SU-DHL-6 (cell line): ENCODE data around the gene ARHGEF38.

Experiments used
- H2AFZ ChIP-seq: fragments of 200-600 bp; sonication (generic); 2 replicates; pipeline ENCODE4 v1.6.1; 2014; ENCODE audit warnings: low read depth, mild to moderate bottlenecking, moderate library complexity, mixed read lengths, antibody characterized with exemption, low read length; ENCODE audit not compliant: severe bottlenecking
- H3F3A ChIP-seq: fragments of 200-600 bp; shearing (Covaris generic); 2 replicates; pipeline ENCODE4 v1.6.0; 2016; ENCODE audit warnings: antibody characterized with exemption, mild to moderate bottlenecking; ENCODE audit not compliant: insufficient read depth
- H3K27ac ChIP-seq: fragments of 200-600 bp; sonication (generic); 2 replicates; pipeline ENCODE4 v1.5.1; 2016; ENCODE audit warnings: low read depth, mild to moderate bottlenecking, low read length, moderate library complexity, mixed read lengths
- H3K27me3 ChIP-seq: fragments of 200-600 bp; sonication (generic), shearing (Covaris generic); 2 replicates; pipeline ENCODE4 v1.6.0; 2014; ENCODE audit warnings: mild to moderate bottlenecking, low read length
- H3K36me3 ChIP-seq: fragments of 200-600 bp; sonication (generic); 2 replicates; pipeline ENCODE4 v1.6.1; 2014; ENCODE audit warnings: mild to moderate bottlenecking, low read length, mixed read lengths
- H3K4me2 ChIP-seq: fragments of 300-600, 200-600 bp; shearing (Covaris generic), sonication (generic); 2 replicates; pipeline ENCODE4 v1.6.0; 2014; ENCODE audit warnings: low read length, low read depth, mild to moderate bottlenecking; ENCODE audit not compliant: poor library complexity, severe bottlenecking
- H3K4me3 ChIP-seq: fragments of 200-600 bp; sonication (generic); 2 replicates; pipeline ENCODE4 v1.5.1; 2014; ENCODE audit warnings: antibody characterized with exemption, low read length, mild to moderate bottlenecking, mixed read lengths; ENCODE audit not compliant: insufficient read depth, poor library complexity, severe bottlenecking
- H3K79me2 ChIP-seq: fragments of 200-600 bp; sonication (generic); 2 replicates; pipeline ENCODE4 v1.6.1; 2014; ENCODE audit warnings: mild to moderate bottlenecking, low read length, moderate library complexity; ENCODE audit not compliant: insufficient read depth
- H3K9ac ChIP-seq: fragments of 200-600 bp; sonication (generic); 2 replicates; pipeline ENCODE4 v1.7.0; 2014; ENCODE audit warnings: mild to moderate bottlenecking, low read length
- H3K9me2 ChIP-seq: fragments of 200-600 bp; sonication (generic); replicated peaks from 2 replicates; pipeline ENCODE4 v1.6.1; 2014; ENCODE audit warnings: low read length; ENCODE audit not compliant: insufficient read depth
- H3K9me3 ChIP-seq: fragments of 200-600 bp; sonication (generic); 2 replicates; pipeline ENCODE4 v1.6.1; 2014; ENCODE audit warnings: low read length, mixed read lengths; ENCODE audit not compliant: insufficient read depth
- H4K20me1 ChIP-seq: fragments of 200-600 bp; sonication (generic); 2 replicates; pipeline ENCODE4 v1.6.1; 2014; ENCODE audit warnings: low read depth, mild to moderate bottlenecking, antibody characterized with exemption, low read length, moderate library complexity, mixed read lengths
- EZH2phosphoT487 ChIP-seq: fragments of 200-600 bp; sonication (generic), shearing (Covaris generic); conservative IDR thresholded peaks from 2 replicates; pipeline ENCODE4 v1.6.1; 2018; ENCODE audit warnings: mild to moderate bottlenecking, antibody characterized with exemption, low read length, moderate library complexity, mixed read lengths
- TF ChIP-seq, protein P1 (sequence below): fragments of 200-600 bp; sonication (generic); IDR thresholded peaks from one replicate; pipeline ENCODE4 v1.5.1; 2017; ENCODE audit warnings: antibody characterized with exemption, mild to moderate bottlenecking, low read length, moderate library complexity; ENCODE audit not compliant: insufficient read depth, poor library complexity, severe bottlenecking

Gene ARHGEF38

DNA sequence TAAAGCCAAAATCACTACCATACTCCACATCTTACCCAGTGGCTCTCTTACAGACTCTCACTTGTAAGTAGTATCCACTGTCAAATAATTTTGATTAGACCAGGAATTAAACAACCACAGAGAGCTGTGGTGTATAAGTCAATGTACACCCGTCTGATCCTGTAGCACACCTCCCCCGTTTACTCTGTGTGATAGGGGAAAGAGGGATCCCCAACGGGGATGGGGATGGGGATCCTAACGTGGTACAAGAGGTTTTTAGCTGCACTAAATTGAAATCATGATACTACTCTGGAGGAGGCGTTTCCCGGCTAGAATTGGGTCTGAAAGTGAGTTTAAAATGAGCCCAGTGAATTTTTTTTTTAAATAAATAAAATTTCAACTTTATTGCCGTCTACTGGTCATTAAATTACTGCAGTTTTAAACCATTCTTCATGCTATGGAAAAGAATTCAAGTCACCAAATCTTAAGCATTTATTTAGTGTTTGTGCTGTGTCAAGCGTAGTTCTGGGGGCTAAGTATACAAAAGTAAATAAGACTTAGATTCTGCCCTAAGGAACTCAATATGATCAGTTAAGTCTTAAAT, 79.5 kb downstream of the ARHGEF38 start:
- Histone ChIP-seq H3K9ac (no peak overlapping the region), H3K9me2 (no peaks in the 10 kb centered on the region), H3K27me3 (no peaks in the 10 kb centered on the region), H4K20me1 (no peaks in the 10 kb centered on the region), H3K4me3 (no peak overlapping the region), H3K4me2 (no peak overlapping the region), H3K27ac (no peak overlapping the region), H3K79me2 (no peaks in the 10 kb centered on the region), H3F3A (no peaks in the 10 kb centered on the region), H3K9me3 (no peaks in the 10 kb centered on the region), H2AFZ (no peak overlapping the region), H3K36me3 (no peaks in the 10 kb centered on the region)
- TF ChIP-seq, protein P1, sequence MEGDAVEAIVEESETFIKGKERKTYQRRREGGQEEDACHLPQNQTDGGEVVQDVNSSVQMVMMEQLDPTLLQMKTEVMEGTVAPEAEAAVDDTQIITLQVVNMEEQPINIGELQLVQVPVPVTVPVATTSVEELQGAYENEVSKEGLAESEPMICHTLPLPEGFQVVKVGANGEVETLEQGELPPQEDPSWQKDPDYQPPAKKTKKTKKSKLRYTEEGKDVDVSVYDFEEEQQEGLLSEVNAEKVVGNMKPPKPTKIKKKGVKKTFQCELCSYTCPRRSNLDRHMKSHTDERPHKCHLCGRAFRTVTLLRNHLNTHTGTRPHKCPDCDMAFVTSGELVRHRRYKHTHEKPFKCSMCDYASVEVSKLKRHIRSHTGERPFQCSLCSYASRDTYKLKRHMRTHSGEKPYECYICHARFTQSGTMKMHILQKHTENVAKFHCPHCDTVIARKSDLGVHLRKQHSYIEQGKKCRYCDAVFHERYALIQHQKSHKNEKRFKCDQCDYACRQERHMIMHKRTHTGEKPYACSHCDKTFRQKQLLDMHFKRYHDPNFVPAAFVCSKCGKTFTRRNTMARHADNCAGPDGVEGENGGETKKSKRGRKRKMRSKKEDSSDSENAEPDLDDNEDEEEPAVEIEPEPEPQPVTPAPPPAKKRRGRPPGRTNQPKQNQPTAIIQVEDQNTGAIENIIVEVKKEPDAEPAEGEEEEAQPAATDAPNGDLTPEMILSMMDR = no peak
- TF ChIP-seq EZH2phosphoT487 = no peak

DNA sequence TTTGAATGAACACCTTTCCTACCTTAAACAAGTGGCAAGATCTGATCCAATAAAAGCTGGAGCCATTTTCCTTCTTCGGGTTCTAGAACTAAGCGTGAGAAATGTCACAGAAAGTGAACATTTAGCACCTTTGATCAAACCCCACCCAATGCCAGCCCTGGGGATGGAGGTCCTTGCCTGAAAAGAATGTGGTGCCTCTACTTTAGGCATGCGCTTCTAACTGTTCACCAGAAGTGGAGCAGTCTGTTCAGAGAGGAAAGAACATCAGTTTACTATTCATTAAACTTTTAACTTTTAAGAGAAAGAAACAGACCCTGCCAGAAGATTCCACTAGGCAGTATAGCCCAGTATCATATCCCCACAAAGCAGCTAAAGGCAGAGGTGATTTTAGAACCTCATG, 80.2 kb downstream of the ARHGEF38 start:
- Histone ChIP-seq H3K4me3 (no peak overlapping the region), H3K79me2 (no peaks in the 10 kb centered on the region), H3K27ac (no peak overlapping the region), H3K27me3 (no peaks in the 10 kb centered on the region), H3K9ac (no peak overlapping the region), H3K36me3 (no peaks in the 10 kb centered on the region), H3K9me2 (no peaks in the 10 kb centered on the region), H3F3A (no peaks in the 10 kb centered on the region), H3K4me2 (no peak overlapping the region), H4K20me1 (no peaks in the 10 kb centered on the region), H3K9me3 (no peaks in the 10 kb centered on the region), H2AFZ (no peak overlapping the region)
- no peak for TF ChIP-seq EZH2phosphoT487
- TF ChIP-seq, protein P1 = no peak

DNA sequence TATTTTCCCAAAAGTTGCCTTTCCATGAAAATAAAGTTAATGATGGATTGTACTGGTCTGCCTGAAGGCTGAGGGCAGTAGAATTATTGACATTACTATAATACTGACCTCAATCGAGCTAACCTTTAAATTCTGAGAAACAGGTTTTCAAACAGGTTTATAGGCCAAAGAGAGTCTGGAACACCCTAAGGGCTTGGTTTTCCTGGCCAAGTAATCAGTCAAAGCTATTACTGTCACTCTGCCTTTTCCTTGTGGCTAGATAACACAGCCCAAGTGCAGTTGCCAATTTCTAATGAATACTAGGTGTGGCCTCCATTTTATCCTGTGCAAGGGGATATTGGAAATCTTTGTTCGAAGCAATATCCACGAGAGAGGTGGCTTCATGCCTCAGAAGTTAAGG, 80.8 kb downstream of the ARHGEF38 start:
- Histone ChIP-seq H3F3A (no peaks in the 10 kb centered on the region), H3K27ac (no peak overlapping the region), H3K9me3 (no peaks in the 10 kb centered on the region), H3K4me3 (no peak overlapping the region), H3K9ac (no peak overlapping the region), H2AFZ (no peak overlapping the region), H3K36me3 (no peaks in the 10 kb centered on the region), H3K79me2 (no peaks in the 10 kb centered on the region), H3K4me2 (no peak overlapping the region), H4K20me1 (no peaks in the 10 kb centered on the region), H3K9me2 (no peaks in the 10 kb centered on the region), H3K27me3 (no peaks in the 10 kb centered on the region)
- TF ChIP-seq EZH2phosphoT487 = no peak
- TF ChIP-seq, protein P1 = no peak
